Stimulated activated CD4-positive, alpha-beta T cell treated with anti-CD3 and anti-CD28 coated beads, Interleukin-4, amount 100 ng/mL, for 4 hours (primary cell): ENCODE measurements around the gene AMD1.

ENCODE experiments used
- DNase-seq, 2 experiments: peaks; one replicate each; pipeline ENCODE4 v3.0.0-alpha.2; 2020

AMD1 gene

GRCh38 chr6:110944681-110945151, 70.1 kb downstream of the AMD1 start:
- DNase-seq, result peak; percentile 12 to 42
